Psoas muscle (tissue), 8 donors: ENCODE measurements around the gene OR2AT4. TPM values are rescaled to one million over a fixed set of nuclear protein-coding genes. Genes with fewer than 3 reads are reported as not detected.
"Not testable (repeated sequence)": the region's sequence is repeated elsewhere in the genome, so short reads cannot be mapped to it uniquely, and the experiment has no call there.

Source experiments
- ATAC-seq, 4 donors: fragments of 200-7000 bp; cut with Tn5 transposase; one replicate each; pipeline ENCODE4 v1.9.1; 2020; ENCODE audit warnings: moderate library complexity in 3 of 4, mild to moderate bottlenecking in 2 of 4
- DNase-seq, 2 donors: peaks; one replicate each; pipeline ENCODE4 v3.0.0-alpha.2; 2020
- H3K27ac ChIP-seq: fragments of 200-600 bp; one replicate; pipeline ENCODE4 v1.8.0; 2022
- H3K27me3 ChIP-seq, 3 donors: fragments of 200-600 bp in 1 of 3; one replicate each; pipeline versions ENCODE4 v1.6.1 to v1.8.0; 2013 to 2022; ENCODE audit warnings: low read length in 2 of 3, mild to moderate bottlenecking in 2 of 3, moderate library complexity in 1 of 3; ENCODE audit not compliant: insufficient read depth in 3 of 3
- H3K36me3 ChIP-seq, 2 donors: fragments of 200-600 bp in 1 of 2; one replicate each; pipeline versions ENCODE4 v1.6.1 to v1.8.0; 2013 to 2022; ENCODE audit warnings: low read depth in 1 of 2, mild to moderate bottlenecking in 1 of 2, moderate library complexity in 1 of 2; ENCODE audit not compliant: insufficient read depth in 1 of 2
- H3K4me1 ChIP-seq: fragments of 200-600 bp; one replicate; pipeline ENCODE4 v1.8.0; 2022
- H3K4me3 ChIP-seq: fragments of 200-600 bp; one replicate; pipeline ENCODE4 v1.8.0; 2022; ENCODE audit warnings: mild to moderate bottlenecking
- H3K9me3 ChIP-seq: fragments of 200-600 bp; one replicate; pipeline ENCODE4 v1.8.0; 2022
- CTCF ChIP-seq: fragments of 200-600 bp; IDR thresholded peaks from one replicate; pipeline ENCODE4 v1.8.0; 2022; ENCODE audit warnings: antibody characterized with exemption
- WGBS, 3 donors: extraction: QIAGEN DNeasy Blood & Tissue Kit; methylation state at CpG; one replicate each; pipeline versions ENCODE4 v1.1.6 to v1.1.7; 2013; 5-methylcytosine and 5-hydroxymethylcytosine counted together
- intact Hi-C, 2 donors: fragments of 100-400 bp; cut with DNase I; formaldehyde crosslinking; loops; one replicate each; pipeline versions ENCODE4 v1.11.0 to v1.14.2; 2022
- polyA plus RNA-seq, 3 donors: library from polyadenylated mRNA; stranded (reverse); fragments of 200-250 nt; gene quantifications; one replicate each; pipeline ENCODE4 v1.2.3, GENCODE V29; 2013
- total RNA-seq, 4 donors: library from RNA; stranded (reverse); fragmentation: NEBNext Ultra II Directional in 2 of 4; extraction: Animal tissue kit (Norgen Biotek cat#: 25700) in 2 of 4; gene quantifications; one replicate each; pipeline versions ENCODE4 v1.2.1 to v1.2.4, GENCODE V29; 2021 to 2023
- donor health status: healthy with polysubstance abuse.
- donor health status: DM: no; HTN: no; CAD: no; lungs with moderate emphysema.
- donor health status: Bipolar disorder and iron deficiency.
- donor health status: healthy.
- donor health status: DM: yes; HTN: yes; CAD: no.
- donor health status: DM: no; HTN: no; CAD: no.
- donor health status: DM: no; HTN: no; CAD: no.
- donor health status: DM: yes; HTN: yes; CAD: no.

Gene OR2AT4
- total and polyA plus RNA-seq, 7 donors, result not detected

- H3K36me3 ChIP-seq, H3K27me3 ChIP-seq, H3K27ac ChIP-seq, H3K9me3 ChIP-seq, DNase-seq, ATAC-seq, intact Hi-C loops, H3K4me3 ChIP-seq, H3K4me1 ChIP-seq: not testable (repeated sequence)
- WGBS, 3 donors, result 36 to 44% (median 42%) methylated on average over 3 of the region's 3 CpGs
These were observed 54.9 kb downstream of the OR2AT4 start for GRCh38 chr11:75041821-75042220.

GRCh38 chr11:75041263-75041662, 55.4 kb downstream of the OR2AT4 start:
- Histone ChIP-seq H3K9me3 (no peaks in the 10 kb centered on the region), H3K36me3 (no peaks in the 10 kb centered on the region), H3K27me3 (no peaks in the 10 kb centered on the region), H3K27ac (no peak overlapping the region), H3K4me1 (no peaks in the 10 kb centered on the region), H3K4me3 (no peak overlapping the region)
- ATAC-seq (no peak), DNase-seq (no peak)
- TF ChIP-seq CTCF, result no peak
- intact Hi-C loops, result no loop called here
- 67 to 97% (median 92%) methylated on average over 2 of the region's 2 CpGs for WGBS, 3 donors

GRCh38 chr11:75040167-75040770, 56.4 kb downstream of the OR2AT4 start:
- ATAC-seq (no peak), DNase-seq (no peak)
- 92 to 96% (median 93%) methylated on average over 11 of the region's 11 CpGs for WGBS, 3 donors
- Histone ChIP-seq H3K27ac (no peak overlapping the region), H3K4me1 (no peaks in the 10 kb centered on the region), H3K9me3 (no peaks in the 10 kb centered on the region), H3K27me3 (no peaks in the 10 kb centered on the region), H3K36me3 (no peaks in the 10 kb centered on the region), H3K4me3 (no peak overlapping the region)
- intact Hi-C loops, result no loop called here
- no peak for TF ChIP-seq CTCF

GRCh38 chr11:75035911-75036565, 60.6 kb downstream of the OR2AT4 start:
- DNase-seq (no peak), ATAC-seq (peak; percentile 54 to 83 (median 72))
- Histone ChIP-seq H3K4me3 (no peak overlapping the region), H3K27ac (no peak overlapping the region), H3K4me1 (no peaks in the 10 kb centered on the region), H3K9me3 (no peaks in the 10 kb centered on the region), H3K27me3 (no peaks in the 10 kb centered on the region), H3K36me3 (no peaks in the 10 kb centered on the region)
- TF ChIP-seq CTCF, result no peak
- WGBS, 3 donors, result 20 to 62% (median 30%) methylated on average over 3 of the region's 3 CpGs
- intact Hi-C loops, result no loop called here

GRCh38 chr11:75035256-75035655, 61.4 kb downstream of the OR2AT4 start:
- H3K27me3 ChIP-seq, result no peaks in the 10 kb centered on the region
- 76 to 84% (median 80%) methylated on average over 5 of the region's 5 CpGs for WGBS, 3 donors
- no peak overlapping the region for H3K27ac ChIP-seq
- TF ChIP-seq CTCF, result no peak
- H3K36me3 ChIP-seq, result no peaks in the 10 kb centered on the region
- H3K4me3 ChIP-seq, result no peak overlapping the region
- intact Hi-C loops, result no loop called here
- no peaks in the 10 kb centered on the region for H3K4me1 ChIP-seq
- no peak for DNase-seq
- no peak for ATAC-seq
- no peaks in the 10 kb centered on the region for H3K9me3 ChIP-seq
